Endometrial microvascular endothelial cells (primary cell): ENCODE results near the gene HEATR5A. TPM values are rescaled to one million over a fixed set of nuclear protein-coding genes. Genes with fewer than 3 reads are reported as not detected.
"Not testable (repeated sequence)": the region's sequence is repeated elsewhere in the genome, so short reads cannot be mapped to it uniquely, and the experiment has no call there.

Experiments used
- in situ Hi-C: cut with HindIII; loops from 2 replicates; pipeline ENCODE4 v1.10.0; 2017; ENCODE audit warnings: low sequenced_read_pairs, low pct_unique_long_range_greater_than_20kb; ENCODE audit errors: inconsistent ontology term
- total RNA-seq: library from RNA; depleted of rRNA; stranded (reverse); fragments of >200 nt; gene quantifications from one replicate; pipeline ENCODE4 v1.2.3, GENCODE V29; 2015; ENCODE audit errors: inconsistent ontology term

Gene HEATR5A
- total RNA-seq, 1 donor from 2014 or later = 18.6 TPM

DNA sequence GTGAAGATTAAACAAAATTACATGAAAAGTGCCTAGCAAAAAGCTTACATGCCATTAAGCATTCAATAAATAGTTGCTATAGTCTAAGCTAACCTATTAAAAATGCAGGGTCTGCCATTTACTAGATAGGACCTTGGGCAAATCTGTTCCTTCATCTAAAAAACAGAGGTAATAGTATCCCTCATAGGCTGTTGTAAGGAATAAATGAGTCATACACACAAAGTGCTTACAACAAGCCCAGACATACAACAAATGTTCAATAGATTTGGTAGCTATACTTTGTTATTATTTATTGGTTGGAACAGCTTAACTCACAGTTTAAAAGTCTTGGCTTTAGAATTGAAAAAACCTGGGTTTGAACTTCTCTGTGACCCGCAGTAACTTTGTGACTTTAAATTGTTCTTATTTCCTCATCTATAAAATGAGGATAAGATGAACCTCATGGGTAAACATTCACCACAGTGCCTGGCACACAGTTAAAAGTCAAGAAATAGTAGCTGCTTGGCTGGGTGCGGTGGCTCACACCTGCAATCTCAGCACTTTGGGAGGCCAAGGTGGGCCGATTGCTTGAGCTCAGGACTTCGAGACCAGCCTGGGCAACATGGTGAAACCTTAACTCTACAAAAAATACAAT lies 24.7 kb downstream of the HEATR5A start:
- in situ Hi-C loops = no loop called here

DNA sequence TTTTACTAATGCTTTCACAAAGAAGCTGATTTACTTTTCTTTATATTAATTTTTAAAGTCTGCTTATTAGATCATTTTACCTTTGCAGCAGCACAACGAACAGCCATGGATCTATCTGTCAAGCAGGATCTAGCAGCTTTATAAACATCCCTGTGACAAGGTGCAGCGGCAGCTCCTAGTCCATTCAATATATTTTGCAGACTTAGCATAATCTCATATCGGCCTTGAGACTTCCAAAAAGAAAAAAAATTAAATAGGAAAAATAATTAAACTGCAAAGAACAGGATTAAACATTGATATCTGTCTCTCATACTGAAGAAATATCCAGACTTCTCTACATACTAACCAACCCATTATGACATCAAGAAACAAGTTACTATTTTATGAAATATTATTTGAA lies 25.2 kb downstream of the HEATR5A start:
- in situ Hi-C loops = no loop called here

GRCh38 chr14:31391977-31392503 lies 28.3 kb downstream of the HEATR5A start:
- in situ Hi-C loops = no loop called here

DNA sequence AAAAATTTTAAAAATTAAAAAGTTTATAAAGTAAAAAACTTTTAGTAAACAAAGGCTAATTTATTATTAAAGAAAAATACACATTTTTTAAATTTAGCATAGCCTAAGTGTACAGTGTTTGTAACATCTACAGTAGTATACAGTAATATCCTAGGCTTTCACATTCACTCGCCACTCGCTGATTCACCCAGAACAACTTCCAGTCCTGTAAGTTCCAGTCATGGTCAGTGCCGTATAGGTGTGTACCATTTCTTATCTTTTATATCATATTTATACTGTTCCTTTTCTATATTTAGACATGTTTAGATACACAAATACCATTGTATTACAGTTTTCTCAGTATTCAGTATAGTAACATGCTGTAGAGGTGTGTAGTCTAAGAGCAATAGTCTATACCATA lies 28.9 kb downstream of the HEATR5A start:
- in situ Hi-C loops = no loop called here

GRCh38 chr14:31389946-31390345 lies 30.4 kb downstream of the HEATR5A start:
- in situ Hi-C loops = no loop called here

- in situ Hi-C loops = no loop called here
Observed at GRCh38 chr14:31388687-31389413, 31.5 kb downstream of the HEATR5A start.

DNA sequence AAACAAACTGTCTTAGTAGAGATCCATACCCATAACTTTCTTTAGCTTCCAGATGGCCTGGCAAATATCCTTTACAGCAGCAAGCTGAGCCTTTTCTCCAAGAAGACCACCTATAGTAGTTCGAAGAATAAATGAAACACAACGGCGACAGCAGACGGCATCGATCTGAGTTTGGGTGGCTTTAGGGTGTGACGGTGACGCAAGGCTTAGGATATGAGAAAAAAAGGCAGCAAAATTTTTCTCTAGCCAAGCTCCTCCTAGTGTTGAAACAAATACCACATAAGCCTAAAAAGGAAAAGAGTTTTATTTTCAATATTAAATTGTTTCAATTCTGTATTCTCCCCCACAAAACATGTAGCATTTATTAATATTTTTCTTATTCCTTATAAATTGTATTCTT lies 33.3 kb downstream of the HEATR5A start:
- in situ Hi-C loops = no loop called here

DNA sequence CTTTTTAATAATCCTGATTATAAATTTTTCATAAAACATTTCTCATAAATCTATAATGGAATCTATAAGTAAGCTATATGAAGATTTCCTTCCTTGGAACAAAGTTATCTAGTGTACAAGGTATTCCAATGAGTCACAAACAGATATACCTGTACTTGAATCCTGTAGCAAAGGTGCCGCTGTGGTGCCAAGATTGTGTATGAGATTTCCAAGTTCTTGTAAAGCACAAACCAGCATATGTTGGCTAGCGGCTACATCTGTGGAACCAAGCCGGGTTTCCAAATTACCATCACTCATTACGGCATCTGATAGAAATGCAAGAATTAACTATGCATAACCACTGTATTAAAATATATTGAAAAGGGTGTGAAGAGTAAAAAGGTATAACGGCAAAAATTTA lies 34.1 kb downstream of the HEATR5A start:
- in situ Hi-C loops = no loop called here

DNA sequence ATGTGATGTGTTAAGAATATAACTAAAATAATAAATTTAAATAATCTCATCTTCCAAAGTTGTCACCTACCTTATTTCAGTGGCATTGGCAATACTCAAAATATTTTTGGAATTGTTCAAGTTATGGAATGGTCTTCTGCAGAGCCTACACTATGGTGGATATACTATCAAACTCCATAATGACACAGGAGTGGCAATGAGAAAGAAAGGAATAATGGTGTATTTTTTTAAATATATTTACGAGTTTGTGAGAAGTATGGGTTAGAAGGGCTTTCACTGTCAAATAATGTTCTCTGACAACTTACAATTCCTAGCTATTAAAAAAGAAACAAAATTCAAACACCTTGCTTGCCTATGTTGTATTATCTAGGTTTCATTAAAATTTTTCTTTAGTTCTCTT lies 38.1 kb downstream of the HEATR5A start:
- in situ Hi-C loops = no loop called here

GRCh38 chr14:31380106-31380505 lies 40.2 kb downstream of the HEATR5A start:
- in situ Hi-C loops = no loop called here

- in situ Hi-C loops = not testable (repeated sequence)
Observed at GRCh38 chr14:31379125-31379947, 41.0 kb downstream of the HEATR5A start.

GRCh38 chr14:31377433-31377832 lies 42.9 kb downstream of the HEATR5A start:
- in situ Hi-C loops = no loop called here

- in situ Hi-C loops = no loop called here
Observed at GRCh38 chr14:31371646-31372045, 48.7 kb downstream of the HEATR5A start.

GRCh38 chr14:31363331-31364073 lies 56.8 kb downstream of the HEATR5A start:
- in situ Hi-C loops = no loop called here

DNA sequence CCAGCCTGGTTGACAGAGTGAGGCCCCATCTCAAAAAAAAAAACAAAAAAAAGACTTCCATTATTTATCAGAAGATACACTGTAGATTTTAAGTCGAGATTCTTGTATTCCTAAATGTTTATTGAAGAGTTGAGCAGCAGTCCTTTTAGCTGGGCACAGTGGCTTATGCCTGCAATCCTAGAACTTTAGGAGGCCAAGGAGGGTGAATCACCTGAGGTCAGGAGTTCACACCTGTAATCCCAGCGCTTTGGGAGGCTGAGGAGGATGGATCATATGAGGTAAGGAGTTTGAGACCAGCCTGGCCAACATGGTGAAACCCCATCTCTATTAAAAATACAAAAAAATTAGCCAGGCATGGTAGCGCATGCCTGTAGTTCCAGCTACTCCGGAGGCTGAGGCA lies 57.6 kb downstream of the HEATR5A start:
- in situ Hi-C loops = no loop called here

DNA sequence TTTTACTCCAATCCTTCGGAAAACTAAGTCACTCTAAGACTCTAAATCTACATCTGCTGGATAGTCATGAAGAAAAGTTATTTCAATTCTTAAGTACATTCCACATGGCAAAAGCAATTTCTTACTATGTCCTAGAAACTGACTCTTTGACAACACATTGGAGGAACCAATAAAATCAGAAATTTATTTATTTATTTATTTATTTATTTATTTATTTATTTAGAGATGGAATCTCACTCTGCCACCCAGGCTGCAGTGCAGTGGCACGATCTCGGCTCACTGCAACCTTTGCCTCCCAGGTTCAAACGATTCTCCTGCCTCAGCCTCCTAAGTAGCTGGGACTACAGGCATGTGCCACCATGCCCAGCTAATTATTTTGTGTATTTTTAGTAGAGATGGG lies 58.6 kb downstream of the HEATR5A start:
- in situ Hi-C loops = not testable (repeated sequence)

DNA sequence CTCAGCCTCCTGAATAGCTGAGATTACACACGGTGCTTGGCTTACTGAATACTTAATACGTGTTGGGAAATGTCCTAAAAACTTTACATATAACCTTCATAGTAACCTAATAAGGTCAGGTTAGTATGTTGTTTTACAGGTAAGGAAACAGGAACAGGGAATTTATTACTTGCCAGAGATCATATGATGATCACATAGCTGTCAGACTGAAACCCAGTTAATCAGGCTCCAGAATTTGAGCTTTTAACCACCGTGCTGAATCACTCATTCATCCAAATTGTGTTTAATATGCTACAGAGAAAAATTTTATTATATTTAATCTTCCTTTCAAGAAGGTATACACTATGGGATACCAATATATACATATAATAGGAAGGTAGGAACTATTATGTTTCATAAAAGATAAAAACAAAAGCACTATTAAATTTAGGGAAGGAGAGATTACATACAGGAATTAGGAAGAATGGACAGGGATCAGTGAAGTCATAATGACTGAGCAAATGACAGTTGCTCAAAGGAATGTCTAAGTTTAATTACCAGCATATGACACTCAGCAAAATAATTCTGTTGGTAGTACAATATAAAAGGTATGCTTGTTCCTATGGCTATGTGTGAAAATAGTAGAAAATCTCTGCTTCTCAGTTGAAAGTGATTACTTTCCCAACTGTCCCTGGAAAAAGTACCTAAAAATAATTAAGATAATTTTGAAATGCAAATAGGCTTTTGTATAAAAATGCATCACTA lies 59.3 kb downstream of the HEATR5A start:
- in situ Hi-C loops = no loop called here

DNA sequence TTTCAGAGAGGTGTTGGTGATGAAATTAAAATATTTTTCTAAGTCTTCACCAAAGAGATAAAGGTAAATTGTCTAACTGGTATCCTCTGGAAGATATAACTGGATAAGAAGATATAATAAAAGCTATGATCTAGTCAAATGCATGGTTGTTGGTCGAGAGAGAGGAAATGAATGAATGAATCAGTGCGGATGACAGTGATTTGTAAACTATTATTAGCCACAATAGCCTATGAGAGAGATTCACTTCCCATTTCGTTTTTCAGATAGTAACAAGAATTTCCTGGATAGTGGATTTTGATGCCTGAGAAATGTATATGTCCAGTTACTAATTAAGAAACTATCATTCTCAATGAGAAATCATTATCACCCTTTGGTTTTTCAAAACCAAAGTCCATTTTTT lies 63.1 kb downstream of the HEATR5A start:
- in situ Hi-C loops = no loop called here
